Measurements from ENCODE around the gene CEP89. TPM values are rescaled to one million over a fixed set of nuclear protein-coding genes. Genes with fewer than 3 reads are reported as not detected.
"Not testable (repeated sequence)": the region's sequence is repeated elsewhere in the genome, so short reads cannot be mapped to it uniquely, and the experiment has no call there.

The CEP89 gene
- total and polyA plus RNA-seq, 7 donors: 3.7 to 17.5 (median 11.1) TPM

GRCh38 chr19:32988724-32989123 lies 17.0 kb upstream of the CEP89 start:
- Histone ChIP-seq H3K9me3 (no peaks in the 10 kb centered on the region), H3K4me1 (no peaks in the 10 kb centered on the region), H3K36me3 (no peaks in the 10 kb centered on the region), H3K27me3 (no peaks in the 10 kb centered on the region), H3K27ac (no peak overlapping the region), H3K4me3 (no peak overlapping the region)
- TF ChIP-seq POLR2AphosphoS5 (IDR thresholded peaks at IDR 0.05): no peak
- no peak for TF ChIP-seq POLR2A (IDR thresholded peaks at IDR 0.05)
- TF ChIP-seq EP300 (IDR thresholded peaks at IDR 0.05): no peak
- no peak for TF ChIP-seq CTCF (IDR thresholded peaks at IDR 0.05)
- no peak for DNase-seq
- intact Hi-C loops (cut with DNase I): no loop called here
- 55 to 77% methylated on average over 5 of the region's 5 CpGs for WGBS, 2 donors

GRCh38 chr19:32988254-32988653 lies 16.5 kb upstream of the CEP89 start:
- H3K27me3 ChIP-seq; H3K9me3 ChIP-seq; intact Hi-C loops (cut with DNase I); H3K4me1 ChIP-seq; H3K4me3 ChIP-seq; H3K36me3 ChIP-seq; H3K27ac ChIP-seq; DNase-seq: not testable (repeated sequence)
- WGBS, 2 donors: 77 to 89% methylated on average over 5 of the region's 5 CpGs

- intact Hi-C loops (cut with DNase I); H3K36me3 ChIP-seq; H3K9me3 ChIP-seq; H3K4me3 ChIP-seq; H3K27ac ChIP-seq; H3K4me1 ChIP-seq; DNase-seq; H3K27me3 ChIP-seq: not testable (repeated sequence)
- WGBS, 2 donors: 74 to 87% methylated on average over 6 of the region's 6 CpGs
Measured at GRCh38 chr19:32982488-32982887, 10.7 kb upstream of the CEP89 start.

GRCh38 chr19:32979807-32980206 lies 8.0 kb upstream of the CEP89 start:
- H3K4me3 ChIP-seq, H3K27ac ChIP-seq, H3K9me3 ChIP-seq, H3K36me3 ChIP-seq, H3K4me1 ChIP-seq, H3K27me3 ChIP-seq, DNase-seq: not testable (repeated sequence)
- 89 to 91% methylated on average over 7 of the region's 7 CpGs for WGBS, 2 donors
- intact Hi-C loops (cut with DNase I): loop anchor here (10.0 kb wide), 1 partner anchor 145 kb away; no protein-coding TSS in a partner anchor

GRCh38 chr19:32977813-32978212 lies 6.1 kb upstream of the CEP89 start:
- not testable (repeated sequence) for H3K27ac ChIP-seq

GRCh38 chr19:32977280-32977679 lies 5.5 kb upstream of the CEP89 start:
- peaks cover 0 to 3% (median 1%) of the 10 kb centered on the region in 4 donors for H3K4me1 ChIP-seq
- TF ChIP-seq POLR2AphosphoS5 (IDR thresholded peaks at IDR 0.05) (no peak), CTCF (IDR thresholded peaks at IDR 0.05) (no peak), EP300 (IDR thresholded peaks at IDR 0.05) (no peak), POLR2A (IDR thresholded peaks at IDR 0.05) (no peak)
- H3K4me3 ChIP-seq: no peak overlapping the region
- 12 to 57% methylated on average over 7 of the region's 7 CpGs for WGBS, 2 donors
- no peaks in the 10 kb centered on the region for H3K9me3 ChIP-seq
- no peaks in the 10 kb centered on the region for H3K36me3 ChIP-seq
- H3K27me3 ChIP-seq: no peaks in the 10 kb centered on the region
- no peak overlapping the region for H3K27ac ChIP-seq
- DNase-seq: no peak
- intact Hi-C loops (cut with DNase I): loop anchor here (2.0 to 10.0 kb wide), 2 partner anchors 104 to 148 kb away; partner anchors contain the start of gene GPATCH1

More at GRCh38 chr19:32977813-32978212, 6.1 kb upstream of the CEP89 start:
- H3K36me3 ChIP-seq, H3K9me3 ChIP-seq, DNase-seq, H3K4me3 ChIP-seq, H3K4me1 ChIP-seq, H3K27me3 ChIP-seq: not testable (repeated sequence)
- 32 to 80% methylated on average over 4 of the region's 4 CpGs for WGBS, 2 donors
- intact Hi-C loops (cut with DNase I): loop anchor here (2.0 to 10.0 kb wide), 2 partner anchors 103 to 147 kb away; partner anchors contain the start of gene GPATCH1

GRCh38 chr19:32976223-32976805 lies 4.6 kb upstream of the CEP89 start:
- TF ChIP-seq POLR2AphosphoS5 (IDR thresholded peaks at IDR 0.05): no peak
- no peak for TF ChIP-seq POLR2A (IDR thresholded peaks at IDR 0.05)
- no peak for TF ChIP-seq EP300 (IDR thresholded peaks at IDR 0.05)
- TF ChIP-seq CTCF (IDR thresholded peaks at IDR 0.05): peak in 3 of 4 experiments; percentile 39 to 66 (median 46)
- no peaks in the 10 kb centered on the region for H3K36me3 ChIP-seq
- 25 to 44% methylated on average over 14 of the region's 14 CpGs for WGBS, 2 donors
- H3K27ac ChIP-seq: no peak overlapping the region
- no peak overlapping the region for H3K4me3 ChIP-seq
- DNase-seq: peak; percentile 76
- H3K27me3 ChIP-seq: no peaks in the 10 kb centered on the region
- intact Hi-C loops (cut with DNase I): loop anchor here (2.0 to 10.0 kb wide), 2 partner anchors 104 to 148 kb away; partner anchors contain the start of gene GPATCH1
- H3K9me3 ChIP-seq: no peaks in the 10 kb centered on the region
- H3K4me1 ChIP-seq: peaks cover 0 to 4% (median 2%) of the 10 kb centered on the region in 4 donors
